ENCODE results near the gene DLGAP1.

DLGAP1 gene

GRCh38 chr18:3455907-3456685 lies 999.0 kb downstream of the DLGAP1 start:
- peak overlapping the region in 1 of 2 donors; percentile 27 for H3K4me3 ChIP-seq (ENCODE audit: low read depth in 1 of 2, low read length in 2 of 2)
- H3K27me3 ChIP-seq (ENCODE audit: low read depth, low read length) = no peaks in the 10 kb centered on the region
- H3K27ac ChIP-seq (ENCODE audit: low read length) = peak overlapping the region; percentile 100
- H3K9me3 ChIP-seq (ENCODE audit: control insufficient read depth in 1 of 2, low read length in 2 of 2) = peaks cover 0 to 7% of the 10 kb centered on the region in 2 donors
- peaks cover 26 to 35% of the 10 kb centered on the region in 2 donors for H3K36me3 ChIP-seq (ENCODE audit: control insufficient read depth in 1 of 2, insufficient read depth in 2 of 2, low read length in 2 of 2)
- peaks cover 22 to 24% of the 10 kb centered on the region in 2 donors for H3K4me1 ChIP-seq (ENCODE audit: control insufficient read depth in 1 of 2, insufficient read depth in 2 of 2, low read length in 2 of 2)

- Histone ChIP-seq H3K27me3 (ENCODE audit: low read depth, low read length) (no peaks in the 10 kb centered on the region), H3K4me3 (ENCODE audit: low read depth in 1 of 2, low read length in 2 of 2) (peak overlapping the region in 1 of 2 donors; percentile 96), H3K36me3 (ENCODE audit: control insufficient read depth in 1 of 2, insufficient read depth in 2 of 2, low read length in 2 of 2) (peaks cover 26 to 32% of the 10 kb centered on the region in 2 donors), H3K9me3 (ENCODE audit: control insufficient read depth in 1 of 2, low read length in 2 of 2) (no peaks in the 10 kb centered on the region), H3K4me1 (ENCODE audit: control insufficient read depth in 1 of 2, insufficient read depth in 2 of 2, low read length in 2 of 2) (peaks cover 22 to 24% of the 10 kb centered on the region in 2 donors), H3K27ac (ENCODE audit: low read length) (peak overlapping the region; percentile 100)
Measured at GRCh38 chr18:3455090-3455635, 999.9 kb downstream of the DLGAP1 start.

GRCh38 chr18:3454365-3455089 lies 1000.6 kb downstream of the DLGAP1 start:
- no peaks in the 10 kb centered on the region for H3K9me3 ChIP-seq (ENCODE audit: control insufficient read depth in 1 of 2, low read length in 2 of 2)
- no peaks in the 10 kb centered on the region for H3K27me3 ChIP-seq (ENCODE audit: low read depth, low read length)
- H3K4me1 ChIP-seq (ENCODE audit: control insufficient read depth in 1 of 2, insufficient read depth in 2 of 2, low read length in 2 of 2) = peaks cover 22 to 24% of the 10 kb centered on the region in 2 donors
- H3K4me3 ChIP-seq (ENCODE audit: low read depth in 1 of 2, low read length in 2 of 2) = peak overlapping the region; percentile 84 to 96
- H3K36me3 ChIP-seq (ENCODE audit: control insufficient read depth in 1 of 2, insufficient read depth in 2 of 2, low read length in 2 of 2) = peaks cover 29 to 32% of the 10 kb centered on the region in 2 donors
- peak overlapping the region; percentile 100 for H3K27ac ChIP-seq (ENCODE audit: low read length)

GRCh38 chr18:3453540-3454364 lies 1001.4 kb downstream of the DLGAP1 start:
- H3K27me3 ChIP-seq (ENCODE audit: low read depth, low read length) = no peaks in the 10 kb centered on the region
- H3K4me1 ChIP-seq (ENCODE audit: control insufficient read depth in 1 of 2, insufficient read depth in 2 of 2, low read length in 2 of 2) = peaks cover 20% of the 10 kb centered on the region in 2 donors
- H3K4me3 ChIP-seq (ENCODE audit: low read depth in 1 of 2, low read length in 2 of 2) = peak overlapping the region; percentile 84 to 96
- peaks cover 27 to 29% of the 10 kb centered on the region in 2 donors for H3K36me3 ChIP-seq (ENCODE audit: control insufficient read depth in 1 of 2, insufficient read depth in 2 of 2, low read length in 2 of 2)
- no peaks in the 10 kb centered on the region for H3K9me3 ChIP-seq (ENCODE audit: control insufficient read depth in 1 of 2, low read length in 2 of 2)
- peak overlapping the region; percentile 100 for H3K27ac ChIP-seq (ENCODE audit: low read length)

- Histone ChIP-seq H3K9me3 (ENCODE audit: control insufficient read depth in 1 of 2, low read length in 2 of 2) (no peaks in the 10 kb centered on the region), H3K36me3 (ENCODE audit: control insufficient read depth in 1 of 2, insufficient read depth in 2 of 2, low read length in 2 of 2) (peaks cover 19 to 33% of the 10 kb centered on the region in 2 donors), H3K4me1 (ENCODE audit: control insufficient read depth in 1 of 2, insufficient read depth in 2 of 2, low read length in 2 of 2) (peaks cover 16% of the 10 kb centered on the region in 2 donors), H3K27ac (ENCODE audit: low read length) (peak overlapping the region; percentile 100), H3K27me3 (ENCODE audit: low read depth, low read length) (no peaks in the 10 kb centered on the region), H3K4me3 (ENCODE audit: low read depth in 1 of 2, low read length in 2 of 2) (peak overlapping the region; percentile 84 to 96)
Measured at GRCh38 chr18:3452750-3453539, 1002.2 kb downstream of the DLGAP1 start.

- Histone ChIP-seq H3K9me3 (ENCODE audit: control insufficient read depth in 1 of 2, low read length in 2 of 2) (no peaks in the 10 kb centered on the region), H3K27ac (ENCODE audit: low read length) (peak overlapping the region; percentile 100), H3K27me3 (ENCODE audit: low read depth, low read length) (no peaks in the 10 kb centered on the region), H3K4me1 (ENCODE audit: control insufficient read depth in 1 of 2, insufficient read depth in 2 of 2, low read length in 2 of 2) (peaks cover 16% of the 10 kb centered on the region in 2 donors), H3K36me3 (ENCODE audit: control insufficient read depth in 1 of 2, insufficient read depth in 2 of 2, low read length in 2 of 2) (peaks cover 12 to 30% of the 10 kb centered on the region in 2 donors), H3K4me3 (ENCODE audit: low read depth in 1 of 2, low read length in 2 of 2) (peak overlapping the region; percentile 84 to 96)
Measured at GRCh38 chr18:3451989-3452749, 1002.9 kb downstream of the DLGAP1 start.

GRCh38 chr18:3451183-3451988 lies 1003.7 kb downstream of the DLGAP1 start:
- H3K9me3 ChIP-seq (ENCODE audit: control insufficient read depth in 1 of 2, low read length in 2 of 2) = no peaks in the 10 kb centered on the region
- H3K27ac ChIP-seq (ENCODE audit: low read length) = peak overlapping the region; percentile 100
- H3K4me3 ChIP-seq (ENCODE audit: low read depth in 1 of 2, low read length in 2 of 2) = peak overlapping the region; percentile 84 to 96
- no peaks in the 10 kb centered on the region for H3K27me3 ChIP-seq (ENCODE audit: low read depth, low read length)
- H3K4me1 ChIP-seq (ENCODE audit: control insufficient read depth in 1 of 2, insufficient read depth in 2 of 2, low read length in 2 of 2) = peaks cover 16 to 18% of the 10 kb centered on the region in 2 donors
- H3K36me3 ChIP-seq (ENCODE audit: control insufficient read depth in 1 of 2, insufficient read depth in 2 of 2, low read length in 2 of 2) = peaks cover 5 to 25% of the 10 kb centered on the region in 2 donors

GRCh38 chr18:3450799-3451182 lies 1004.3 kb downstream of the DLGAP1 start:
- Histone ChIP-seq H3K4me3 (ENCODE audit: low read depth in 1 of 2, low read length in 2 of 2) (peak overlapping the region; percentile 84 to 96), H3K4me1 (ENCODE audit: control insufficient read depth in 1 of 2, insufficient read depth in 2 of 2, low read length in 2 of 2) (peaks cover 11 to 12% of the 10 kb centered on the region in 2 donors), H3K36me3 (ENCODE audit: control insufficient read depth in 1 of 2, insufficient read depth in 2 of 2, low read length in 2 of 2) (peaks cover 0 to 22% of the 10 kb centered on the region in 2 donors), H3K9me3 (ENCODE audit: control insufficient read depth in 1 of 2, low read length in 2 of 2) (no peaks in the 10 kb centered on the region), H3K27ac (ENCODE audit: low read length) (peak overlapping the region; percentile 100), H3K27me3 (ENCODE audit: low read depth, low read length) (no peaks in the 10 kb centered on the region)

GRCh38 chr18:3450012-3450798 lies 1004.9 kb downstream of the DLGAP1 start, which contains the start of gene TGIF1:
TSS of gene TGIF1 (plus strand) at chr18:3450172. CDS start at chr18:3450490, 318 bp downstream.
- H3K27ac ChIP-seq (ENCODE audit: low read length) = peak within 1 kb of the TSS; percentile 100
- peaks cover 5 to 7% of the 10 kb centered on the region in 2 donors for H3K4me1 ChIP-seq (ENCODE audit: control insufficient read depth in 1 of 2, insufficient read depth in 2 of 2, low read length in 2 of 2)
- H3K36me3 ChIP-seq (ENCODE audit: control insufficient read depth in 1 of 2, insufficient read depth in 2 of 2, low read length in 2 of 2) = peaks cover 0 to 22% of the 10 kb centered on the region in 2 donors
- H3K27me3 ChIP-seq (ENCODE audit: low read depth, low read length) = no peaks in the 10 kb centered on the region
- H3K4me3 ChIP-seq (ENCODE audit: low read depth in 1 of 2, low read length in 2 of 2) = peak within 1 kb of the TSS; percentile 84 to 96
- H3K9me3 ChIP-seq (ENCODE audit: control insufficient read depth in 1 of 2, low read length in 2 of 2) = no peaks in the 10 kb centered on the region

All from muscle layer of duodenum (tissue), 2 donors.